Endothelial cell of umbilical vein (primary cell): ENCODE data around the gene MPC2. TPM values are rescaled to one million over a fixed set of nuclear protein-coding genes. Genes with fewer than 3 reads are reported as not detected.

ENCODE experiments used
- BruUV-seq: library from RNA; stranded (reverse); fragments of 400-500 nt; replicated peaks from 2 replicates; lab custom pipeline; 2021; lab: Mats Ljungman, UMichigan
- CTCF ChIA-PET: fragments of 300-600, 350-600 bp; sonication (Branson Sonifier 250); formaldehyde crosslinking; loops from one replicate; lab custom pipeline; 2021; ENCODE audit warnings: antibody characterized with exemption, inconsistent platforms; lab: Charles Lee
- POLR2A ChIA-PET: fragments of 300-600, 350-600 bp; sonication (Branson Sonifier 250); formaldehyde crosslinking; loops from one replicate; lab custom pipeline; 2021; ENCODE audit warnings: antibody characterized with exemption, inconsistent platforms; lab: Charles Lee
- DNase-seq: peaks from one replicate; pipeline ENCODE4 v3.0.0-alpha.2; 2011; ENCODE audit warnings: low read depth, low spot score
- FAIRE-seq: peaks from 2 replicates; lab custom pipeline; 2011; peaks lifted over from hg19 to GRCh38; lab: Jason Lieb, UNC
- H2AFZ ChIP-seq: 2 replicates; pipeline ENCODE4 v1.6.0; 2012; ENCODE audit warnings: low read depth, low read length, control low read depth, inconsistent platforms
- H3K27ac ChIP-seq: 2 replicates; pipeline ENCODE4 v1.5.1; 2011; ENCODE audit warnings: low read depth, mild to moderate bottlenecking, control low read depth, low read length, moderate library complexity; ENCODE audit not compliant: insufficient read depth
- H3K27me3 ChIP-seq, 2 experiments: 2 replicates each; pipeline versions ENCODE4 v1.6.0 to v1.6.1; 2011; ENCODE audit warnings: low read length in 2 of 2, mixed read lengths in 1 of 2; ENCODE audit not compliant: control insufficient read depth in 2 of 2, insufficient read depth in 2 of 2
- H3K36me3 ChIP-seq, 2 experiments: 2 replicates in 1 of 2; 3 replicates in 1 of 2; pipeline ENCODE4 v1.5.1; 2011; ENCODE audit warnings: low read length in 2 of 2, mild to moderate bottlenecking in 1 of 2, moderate library complexity in 1 of 2; ENCODE audit not compliant: control insufficient read depth in 2 of 2, insufficient read depth in 2 of 2; ENCODE audit errors: extremely low read depth in 1 of 2
- H3K4me1 ChIP-seq: 3 replicates; pipeline ENCODE4 v1.5.1; 2011; ENCODE audit warnings: mild to moderate bottlenecking, low read length; ENCODE audit not compliant: control insufficient read depth, insufficient read depth; ENCODE audit errors: extremely low read depth
- H3K4me2 ChIP-seq: 2 replicates; pipeline ENCODE4 v1.6.1; 2011; ENCODE audit warnings: low read length, control low read depth, mixed read lengths; ENCODE audit not compliant: insufficient read depth
- H3K4me3 ChIP-seq, 3 experiments: fragments of 200-600 bp in 1 of 3; sonication (generic), shearing (Covaris generic) in 1 of 3; replicated peaks in 1 of 3; 2 replicates each; pipeline ENCODE4 v1.5.1; 2011 to 2016; ENCODE audit warnings: control low read depth in 3 of 3, low read length in 3 of 3, mild to moderate bottlenecking in 2 of 3, inconsistent platforms in 1 of 3, low read depth in 1 of 3, moderate library complexity in 1 of 3; ENCODE audit not compliant: insufficient read depth in 1 of 3
- H3K79me2 ChIP-seq: 2 replicates; pipeline ENCODE4 v1.6.0; 2012; ENCODE audit warnings: low read length, inconsistent platforms; ENCODE audit not compliant: control insufficient read depth, insufficient read depth
- H3K9ac ChIP-seq: replicated peaks from 2 replicates; pipeline ENCODE3; 2011; ENCODE audit warnings: low read length, control low read depth; ENCODE audit not compliant: insufficient read depth; ENCODE audit errors: extremely low read depth
- H3K9me1 ChIP-seq: replicated peaks from 3 replicates; pipeline ENCODE4 v1.6.0; 2011; ENCODE audit warnings: mild to moderate bottlenecking, low read length; ENCODE audit not compliant: control insufficient read depth, insufficient read depth; ENCODE audit errors: extremely low read depth
- H3K9me3 ChIP-seq: replicated peaks from 2 replicates; pipeline ENCODE4 v1.5.1; 2012; ENCODE audit warnings: low read length, inconsistent platforms; ENCODE audit not compliant: control insufficient read depth, insufficient read depth
- H4K20me1 ChIP-seq: replicated peaks from 2 replicates; pipeline ENCODE3; 2011; ENCODE audit warnings: mild to moderate bottlenecking, low read length; ENCODE audit not compliant: control insufficient read depth, insufficient read depth; ENCODE audit errors: extremely low read depth
- EZH2 ChIP-seq: IDR thresholded peaks from 2 replicates; pipeline ENCODE4 v1.6.1; 2012; ENCODE audit warnings: borderline replicate concordance, low read depth, mild to moderate bottlenecking, moderate library complexity, low read length, inconsistent platforms; ENCODE audit not compliant: severe bottlenecking
- FOS ChIP-seq: IDR thresholded peaks from 2 replicates; pipeline ENCODE4 v1.6.1; 2011; ENCODE audit warnings: mild to moderate bottlenecking, low read length, moderate library complexity, borderline replicate concordance; ENCODE audit not compliant: insufficient read depth
- GATA2 ChIP-seq: IDR thresholded peaks from 2 replicates; pipeline ENCODE4 v1.7.0; 2011; ENCODE audit warnings: low read depth, mild to moderate bottlenecking, moderate library complexity, mixed read lengths, low read length; ENCODE audit not compliant: insufficient read length, insufficient read depth
- JUN ChIP-seq: IDR thresholded peaks from 2 replicates; pipeline ENCODE4 v1.6.1; 2011; ENCODE audit warnings: borderline replicate concordance, low read depth; ENCODE audit not compliant: insufficient read length, insufficient read depth
- MYC ChIP-seq: IDR thresholded peaks from one replicate; pipeline ENCODE4 v1.6.1; 2011; ENCODE audit warnings: mild to moderate bottlenecking, low read depth, low read length
- POLR2A ChIP-seq: IDR thresholded peaks from 2 replicates; pipeline ENCODE4 v1.6.1; 2012; ENCODE audit warnings: low read depth, mild to moderate bottlenecking, control low read depth, low read length
- POLR2AphosphoS5 ChIP-seq: IDR thresholded peaks from 2 replicates; pipeline ENCODE4 v1.6.1; 2012; ENCODE audit warnings: low read depth, mild to moderate bottlenecking, control low read depth, low read length, moderate library complexity; ENCODE audit not compliant: insufficient read depth
- dilution Hi-C: fragments of 300-500 bp; cut with MboI; formaldehyde crosslinking; loops from one replicate; pipeline ENCODE4 v1.15.0; 2019; ENCODE audit warnings: low sequenced_read_pairs; ENCODE audit not compliant: extremely low pct_ligation_motif_present
- intact Hi-C: fragments of 100-400 bp; cut with micrococcal nuclease; formaldehyde crosslinking; loops from one replicate; pipeline ENCODE4 v1.10.0; 2022
- polyA plus RNA-seq, 4 experiments: library from polyadenylated mRNA; depleted of rRNA in 3 of 4; stranded (reverse) in 3 of 4; unstranded in 1 of 4; fragments of >200 nt; gene quantifications; 2 replicates each; pipeline versions ENCODE4 v1.2.1 to v1.2.3, GENCODE V29; 2011 to 2012; ENCODE audit warnings: missing spikeins in 1 of 4
- total RNA-seq: library from RNA; stranded (reverse); gene quantifications from 2 replicates; pipeline ENCODE4 v1.2.3, GENCODE V29; 2021
- TF ChIP-seq, protein P1 (sequence below): IDR thresholded peaks from 2 replicates; pipeline ENCODE4 v1.6.1; 2011; ENCODE audit not compliant: insufficient read depth, insufficient read length
- TF ChIP-seq, protein P2 (sequence below), 2 donors: IDR thresholded peaks; 1 replicate in 1 of 2; 2 replicates in 1 of 2; pipeline ENCODE4 v1.5.1; 2011; ENCODE audit warnings: low read length in 2 of 2, mild to moderate bottlenecking in 2 of 2, moderate library complexity in 2 of 2, control low read depth in 1 of 2, inconsistent platforms in 1 of 2, low read depth in 1 of 2; ENCODE audit not compliant: insufficient read depth in 1 of 2; ENCODE audit errors: extremely low read depth in 1 of 2

The MPC2 gene
- total and polyA plus RNA-seq, 2 donors (not counting 3 experiments of a cell fraction or from before 2014, with no cell fraction given): 14.9 to 35.8 TPM

DNA sequence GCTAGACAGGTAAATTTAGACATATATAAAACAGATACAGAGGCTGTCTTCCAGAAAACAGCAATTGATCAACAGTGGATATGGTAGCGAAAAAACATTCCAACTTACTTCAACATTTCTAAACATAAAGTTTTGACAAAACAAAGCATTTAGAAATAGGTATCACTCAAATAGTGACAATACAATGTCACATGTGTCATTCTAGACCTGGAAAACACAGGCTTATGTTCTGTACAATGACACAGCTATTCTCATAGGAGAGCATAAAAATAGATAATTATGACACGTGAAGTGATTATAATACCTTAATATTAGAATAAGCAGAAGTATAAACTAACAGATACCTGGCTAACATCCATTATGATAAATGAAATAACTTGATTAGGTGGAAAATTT is 8.4 kb downstream of the MPC2 start:
- CTCF ChIA-PET: interaction anchor here (1.7 kb wide), 1 partner anchor 23 kb away, joined by 3 read pairs; no protein-coding TSS in a partner anchor

More for the DNA sequence above, 8.4 kb downstream of the MPC2 start:
- no peak overlapping the region for H3K4me2 ChIP-seq
- no peak overlapping the region for H3K9ac ChIP-seq
- no peaks in the 10 kb centered on the region for H4K20me1 ChIP-seq
- DNase-seq (no peak), FAIRE-seq (no peak)
- no peaks in the 10 kb centered on the region for H3K79me2 ChIP-seq
- H2AFZ ChIP-seq: no peak overlapping the region
- intact Hi-C loops: no loop called here
- no peaks in the 10 kb centered on the region for H3K9me3 ChIP-seq
- H3K4me3 ChIP-seq: no peak overlapping the region
- BruUV-seq: no TSS peak
- no peaks in the 10 kb centered on the region for H3K27me3 ChIP-seq
- H3K9me1 ChIP-seq: no peaks in the 10 kb centered on the region
- H3K27ac ChIP-seq: no peak overlapping the region
- H3K36me3 ChIP-seq: no peaks in the 10 kb centered on the region
- no peaks in the 10 kb centered on the region for H3K4me1 ChIP-seq
- no peak for TF ChIP-seq POLR2A
- TF ChIP-seq POLR2AphosphoS5: no peak
- TF ChIP-seq, protein P1, sequence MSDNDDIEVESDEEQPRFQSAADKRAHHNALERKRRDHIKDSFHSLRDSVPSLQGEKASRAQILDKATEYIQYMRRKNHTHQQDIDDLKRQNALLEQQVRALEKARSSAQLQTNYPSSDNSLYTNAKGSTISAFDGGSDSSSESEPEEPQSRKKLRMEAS: no peak
- no peak for TF ChIP-seq JUN
- TF ChIP-seq GATA2: no peak
- no peak for TF ChIP-seq FOS
- TF ChIP-seq EZH2: no peak
- TF ChIP-seq, protein P2, sequence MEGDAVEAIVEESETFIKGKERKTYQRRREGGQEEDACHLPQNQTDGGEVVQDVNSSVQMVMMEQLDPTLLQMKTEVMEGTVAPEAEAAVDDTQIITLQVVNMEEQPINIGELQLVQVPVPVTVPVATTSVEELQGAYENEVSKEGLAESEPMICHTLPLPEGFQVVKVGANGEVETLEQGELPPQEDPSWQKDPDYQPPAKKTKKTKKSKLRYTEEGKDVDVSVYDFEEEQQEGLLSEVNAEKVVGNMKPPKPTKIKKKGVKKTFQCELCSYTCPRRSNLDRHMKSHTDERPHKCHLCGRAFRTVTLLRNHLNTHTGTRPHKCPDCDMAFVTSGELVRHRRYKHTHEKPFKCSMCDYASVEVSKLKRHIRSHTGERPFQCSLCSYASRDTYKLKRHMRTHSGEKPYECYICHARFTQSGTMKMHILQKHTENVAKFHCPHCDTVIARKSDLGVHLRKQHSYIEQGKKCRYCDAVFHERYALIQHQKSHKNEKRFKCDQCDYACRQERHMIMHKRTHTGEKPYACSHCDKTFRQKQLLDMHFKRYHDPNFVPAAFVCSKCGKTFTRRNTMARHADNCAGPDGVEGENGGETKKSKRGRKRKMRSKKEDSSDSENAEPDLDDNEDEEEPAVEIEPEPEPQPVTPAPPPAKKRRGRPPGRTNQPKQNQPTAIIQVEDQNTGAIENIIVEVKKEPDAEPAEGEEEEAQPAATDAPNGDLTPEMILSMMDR (IDR thresholded peaks at IDR 0.05; ENCODE audit: extremely low read depth in 1 of 2, insufficient read depth in 1 of 2, low read depth in 1 of 2, low read length in 2 of 2): no peak
- TF ChIP-seq MYC: no peak
- dilution Hi-C loops: no loop called here
- POLR2A ChIA-PET: interaction anchor here (1.1 kb wide), 1 partner anchor 8 kb away, joined by 7 read pairs; the partner anchor contains the start of genes DCAF6 and MPC2
